GM18505 (cell line): Measurements from ENCODE around the gene MAZ.
"Not testable (repeated sequence)": the region's sequence is repeated elsewhere in the genome, so short reads cannot be mapped to it uniquely, and the experiment has no call there.

Source experiments
- ATAC-seq: cut with Tn5 transposase; IDR thresholded peaks from one replicate; pipeline ENCODE4 v1.9.1; 2021; ENCODE audit not compliant: unreplicated experiment
- POLR2A ChIP-seq: IDR thresholded peaks from 4 replicates; pipeline ENCODE4 v1.6.1; 2011; ENCODE audit warnings: borderline replicate concordance; ENCODE audit not compliant: insufficient read depth, insufficient read length; ENCODE audit errors: extremely low read depth

Gene MAZ

GRCh38 chr16:29774730-29775129, 31.6 kb upstream of the MAZ start:
- no peak for ATAC-seq
- TF ChIP-seq POLR2A: no peak

DNA sequence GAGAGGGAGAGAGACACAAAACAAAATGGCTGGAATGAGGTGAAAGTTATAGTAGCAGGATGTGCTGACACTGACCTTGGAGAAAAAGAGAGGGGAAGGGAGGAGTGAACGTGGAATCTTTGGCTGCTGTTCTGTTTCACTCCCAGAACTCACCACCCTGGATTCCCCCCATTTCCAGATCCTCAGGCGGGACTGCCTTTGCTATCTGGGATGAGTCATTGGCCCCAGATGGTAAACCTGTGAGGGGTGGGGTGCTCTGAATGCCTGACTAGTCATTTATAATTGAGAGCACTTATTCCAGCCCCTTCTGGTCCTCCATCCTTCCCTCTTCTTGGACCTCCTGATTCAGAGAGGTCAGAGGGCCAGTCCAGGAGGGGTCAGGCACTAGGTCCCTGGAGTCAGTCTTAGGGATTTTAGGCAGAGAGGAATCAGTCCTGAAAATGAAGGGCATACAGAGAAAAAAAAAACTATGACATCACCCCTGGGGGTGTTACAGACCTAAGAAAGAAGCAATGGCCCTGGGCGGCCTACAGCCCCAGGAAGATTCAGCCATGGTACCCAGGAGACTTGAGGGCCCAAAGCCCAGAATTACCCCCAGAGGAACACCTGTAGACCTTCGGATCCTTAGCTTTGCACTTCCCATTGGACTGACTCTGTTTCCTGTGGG, 30.5 kb upstream of the MAZ start:
- no peak for ATAC-seq
- TF ChIP-seq POLR2A: no peak

GRCh38 chr16:29777576-29778350, 28.6 kb upstream of the MAZ start, which contains the start of gene ZG16:
ZG16 (plus strand) TSS chr16:29778256; CDS start chr16:29779267, 1,011 bp downstream.
- no peak for TF ChIP-seq POLR2A
- ATAC-seq: no peak

DNA sequence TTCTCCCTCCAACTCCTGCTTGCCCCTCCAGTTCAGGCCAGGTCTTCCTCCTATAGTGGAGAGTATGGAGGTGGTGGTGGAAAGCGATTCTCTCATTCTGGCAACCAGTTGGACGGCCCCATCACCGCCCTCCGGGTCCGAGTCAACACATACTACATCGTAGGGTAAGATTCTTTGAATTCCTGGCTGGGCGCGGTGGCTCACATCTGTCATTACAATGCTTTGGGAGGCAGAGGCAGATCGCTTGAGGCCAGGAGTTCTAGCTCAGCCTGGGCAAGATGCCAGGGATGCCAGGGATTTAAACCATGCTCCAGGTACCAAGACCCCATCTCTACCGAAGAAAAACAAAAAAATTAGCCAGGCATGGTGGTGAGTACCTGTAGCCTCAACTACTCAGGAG, 26.9 kb upstream of the MAZ start:
- TF ChIP-seq POLR2A: no peak
- no peak for ATAC-seq

- not testable (repeated sequence) for ATAC-seq
Observed at GRCh38 chr16:29783094-29783953, 23.0 kb upstream of the MAZ start.

GRCh38 chr16:29784157-29784556, 22.2 kb upstream of the MAZ start:
- TF ChIP-seq POLR2A: no peak
- ATAC-seq: no peak

DNA sequence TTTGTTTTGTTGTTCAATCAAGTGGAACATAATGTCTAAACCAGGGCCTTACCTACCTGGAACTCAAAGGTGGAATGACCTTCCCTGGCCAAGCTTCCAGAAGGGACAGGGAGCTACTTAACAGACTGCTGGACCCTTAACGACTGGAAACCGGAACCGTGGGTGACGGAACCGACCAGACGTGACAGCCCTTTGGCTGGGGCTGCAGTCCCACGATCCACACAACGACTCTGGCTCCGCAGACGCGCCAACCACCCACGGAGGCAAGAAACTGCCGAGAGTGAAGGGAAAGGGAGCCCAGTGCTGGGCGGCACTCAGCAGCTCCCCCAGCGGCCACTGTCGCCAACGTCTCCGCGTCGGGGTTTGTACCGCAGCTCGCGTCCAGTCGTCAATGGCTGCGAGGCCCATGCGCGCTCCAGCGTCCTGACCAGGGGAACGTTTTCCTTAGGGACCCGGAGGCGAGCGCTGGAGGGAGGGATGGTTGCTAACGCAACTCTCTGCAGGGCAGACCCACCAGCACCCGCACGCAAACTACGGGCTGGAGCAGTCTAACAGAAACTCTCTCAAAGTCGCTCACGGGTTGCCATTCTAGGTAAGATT, 21.3 kb upstream of the MAZ start:
- no peak for TF ChIP-seq POLR2A
- no peak for ATAC-seq

- ATAC-seq: not testable (repeated sequence)
Observed at GRCh38 chr16:29787155-29787554, 19.2 kb upstream of the MAZ start.

- TF ChIP-seq POLR2A: no peak
- ATAC-seq: no peak
Observed at GRCh38 chr16:29789775-29790182, 16.6 kb upstream of the MAZ start.

DNA sequence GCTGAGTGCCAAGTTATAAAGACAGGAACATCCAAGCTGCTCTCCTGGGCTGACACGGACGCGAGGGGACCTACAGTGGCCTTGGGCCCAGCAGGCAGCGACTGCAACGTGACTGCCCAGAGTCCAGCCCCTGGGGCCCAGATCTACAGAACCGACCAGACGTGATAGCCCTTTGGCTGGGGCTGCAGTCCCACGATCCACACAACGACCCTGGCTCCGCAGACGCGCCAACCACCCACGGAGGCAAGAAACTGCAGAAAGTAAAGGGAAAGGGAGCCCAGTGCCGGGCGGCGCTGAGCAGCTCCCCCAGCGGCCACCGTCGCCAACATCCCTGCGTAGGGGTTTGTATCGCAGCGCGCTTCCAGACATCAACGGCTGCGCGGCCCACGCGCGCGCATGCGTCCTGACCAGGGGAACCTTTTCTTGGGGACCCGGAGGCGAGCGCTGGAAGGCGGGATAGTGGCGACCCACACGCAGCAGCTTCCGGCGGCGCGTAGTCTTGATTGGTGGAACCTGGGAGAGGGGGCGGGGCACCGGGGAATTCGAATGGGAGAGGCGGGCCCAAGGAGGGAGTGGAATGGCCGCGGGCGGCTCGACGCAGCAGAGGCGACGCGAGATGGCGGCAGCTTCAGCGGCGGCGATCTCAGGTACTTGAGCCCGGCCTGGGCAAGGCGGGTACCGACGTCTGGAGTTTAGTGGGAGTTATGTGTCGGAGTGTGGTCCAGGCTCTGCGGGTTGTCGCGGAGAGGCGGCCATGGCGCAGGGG, 16.0 kb upstream of the MAZ start, which contains the start of gene KIF22:
TSS of gene KIF22 (plus strand) at position 569 of the 766 bp plus-strand sequence. CDS start at position 578, 9 bp downstream.
- peak; percentile 88 for ATAC-seq

DNA sequence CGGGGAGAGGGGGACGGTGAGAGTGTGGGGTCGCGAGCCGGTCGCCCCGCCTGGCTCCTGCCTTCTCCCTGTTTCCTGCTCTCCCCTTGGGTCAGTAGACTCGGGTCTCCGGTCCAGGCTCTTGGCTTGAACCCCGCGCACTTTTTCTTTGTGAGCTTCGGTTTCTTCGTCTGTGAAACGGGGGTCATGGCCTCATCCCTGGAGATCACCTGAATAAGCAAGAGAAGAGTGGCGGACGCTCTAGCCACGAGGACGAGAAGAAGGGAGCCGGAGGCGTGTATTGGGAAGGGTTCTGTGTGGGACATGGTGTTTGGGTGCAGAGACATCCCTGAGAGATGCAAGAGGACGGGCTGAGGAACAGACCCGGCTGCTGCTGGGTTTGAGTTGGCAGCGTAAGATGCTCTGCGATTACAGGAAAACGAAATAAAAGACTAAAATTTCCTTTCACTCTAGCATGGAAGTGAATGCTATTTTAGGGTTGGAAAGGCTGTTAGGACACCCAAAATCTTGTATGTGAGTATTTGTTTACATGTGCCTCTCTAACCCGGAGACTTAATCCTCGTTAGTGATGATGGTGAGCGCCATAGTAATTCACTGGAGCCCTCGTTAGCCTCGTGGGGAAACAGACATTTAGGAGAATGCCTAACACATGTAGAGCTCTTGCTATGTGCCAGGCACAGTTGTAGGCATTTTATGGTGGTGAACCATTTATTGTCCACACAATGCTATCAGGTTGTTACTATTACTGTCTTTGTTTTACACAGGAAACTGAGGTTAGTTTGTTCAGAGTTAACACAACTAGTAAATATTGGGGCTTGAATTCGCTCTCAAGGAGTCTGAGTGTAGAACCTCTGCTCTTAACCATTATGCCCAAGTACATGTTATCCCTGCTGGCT, 15.1 kb upstream of the MAZ start:
- no peak for ATAC-seq
- no peak for TF ChIP-seq POLR2A

More for the DNA sequence above, 16.0 kb upstream of the MAZ start, which contains the start of gene KIF22:
- TF ChIP-seq POLR2A: peak; percentile 80

DNA sequence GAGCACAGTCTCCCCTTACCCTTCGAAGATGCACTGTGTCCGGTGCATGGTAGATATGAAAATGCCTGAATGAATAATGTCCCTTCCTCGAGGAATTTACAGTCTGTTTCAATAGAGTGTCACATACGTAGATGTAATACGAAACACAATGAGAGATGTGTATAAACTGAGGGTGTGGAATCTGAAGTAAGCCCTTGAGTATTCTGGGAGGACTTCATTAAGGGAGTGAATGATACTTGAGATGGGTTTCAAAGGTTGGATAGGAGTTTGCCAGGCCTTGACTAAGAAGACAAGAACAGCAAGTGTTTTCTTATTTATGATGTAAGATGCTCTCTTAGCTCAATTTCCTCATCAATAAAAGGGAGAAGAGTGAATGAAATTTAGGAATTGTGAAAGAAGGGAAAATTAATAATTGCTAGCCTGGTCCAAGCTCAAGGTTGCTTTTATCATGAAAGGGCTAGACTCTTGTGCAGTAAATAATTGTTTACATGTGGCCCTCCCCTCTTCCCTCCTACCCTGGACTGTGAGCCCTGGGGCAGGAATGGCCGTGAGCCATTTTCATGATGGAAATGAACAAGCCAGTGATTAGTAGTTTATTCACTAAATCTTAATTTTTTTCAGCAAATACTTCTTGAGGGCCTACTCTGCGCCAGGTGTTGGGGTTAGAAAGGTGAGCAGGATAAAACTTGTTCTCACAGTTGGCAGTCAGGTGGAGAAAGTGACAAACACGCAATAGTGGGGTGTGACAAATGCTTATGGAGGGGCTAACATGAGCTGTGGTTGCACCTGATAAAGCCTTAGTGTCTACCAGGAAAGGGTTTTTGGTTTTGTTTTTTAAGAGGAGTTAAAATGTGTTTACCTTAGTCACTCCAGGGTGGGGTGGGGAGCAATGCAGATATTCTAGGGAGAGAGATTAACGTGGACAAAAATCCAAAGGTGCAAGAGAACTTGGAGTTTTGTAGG, 14.2 kb upstream of the MAZ start:
- TF ChIP-seq POLR2A: no peak
- ATAC-seq: no peak

GRCh38 chr16:29793153-29793552, 13.2 kb upstream of the MAZ start:
- not testable (repeated sequence) for ATAC-seq
